ENCODE data around the gene MDFI.

DNA sequence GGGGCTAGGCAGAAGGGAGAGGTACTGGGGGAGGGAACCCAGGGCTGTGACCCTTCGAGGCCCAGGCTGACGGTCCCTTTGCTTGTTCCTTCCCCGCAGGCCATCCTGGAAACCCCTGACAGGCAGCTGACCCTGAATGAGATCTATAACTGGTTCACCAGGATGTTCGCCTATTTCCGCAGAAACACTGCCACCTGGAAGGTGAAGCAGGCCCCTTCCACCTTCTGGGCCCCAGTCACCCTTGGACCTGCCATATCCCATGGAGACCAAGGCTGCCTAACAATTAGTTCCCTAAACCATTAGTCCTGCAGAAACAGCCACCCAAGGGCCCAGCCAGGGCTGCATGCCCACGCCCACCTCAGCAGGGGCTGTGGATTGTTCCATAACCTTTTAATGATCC lies 47.1 kb upstream of the MDFI start:
- TF ChIP-seq, protein P1, sequence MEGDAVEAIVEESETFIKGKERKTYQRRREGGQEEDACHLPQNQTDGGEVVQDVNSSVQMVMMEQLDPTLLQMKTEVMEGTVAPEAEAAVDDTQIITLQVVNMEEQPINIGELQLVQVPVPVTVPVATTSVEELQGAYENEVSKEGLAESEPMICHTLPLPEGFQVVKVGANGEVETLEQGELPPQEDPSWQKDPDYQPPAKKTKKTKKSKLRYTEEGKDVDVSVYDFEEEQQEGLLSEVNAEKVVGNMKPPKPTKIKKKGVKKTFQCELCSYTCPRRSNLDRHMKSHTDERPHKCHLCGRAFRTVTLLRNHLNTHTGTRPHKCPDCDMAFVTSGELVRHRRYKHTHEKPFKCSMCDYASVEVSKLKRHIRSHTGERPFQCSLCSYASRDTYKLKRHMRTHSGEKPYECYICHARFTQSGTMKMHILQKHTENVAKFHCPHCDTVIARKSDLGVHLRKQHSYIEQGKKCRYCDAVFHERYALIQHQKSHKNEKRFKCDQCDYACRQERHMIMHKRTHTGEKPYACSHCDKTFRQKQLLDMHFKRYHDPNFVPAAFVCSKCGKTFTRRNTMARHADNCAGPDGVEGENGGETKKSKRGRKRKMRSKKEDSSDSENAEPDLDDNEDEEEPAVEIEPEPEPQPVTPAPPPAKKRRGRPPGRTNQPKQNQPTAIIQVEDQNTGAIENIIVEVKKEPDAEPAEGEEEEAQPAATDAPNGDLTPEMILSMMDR (conservative IDR thresholded peaks at IDR 0.05; ENCODE audit: low read depth in 2 of 2): peak in 1 of 2 experiments; percentile 45; a peak in 2 of 4 replicates
- TF ChIP-seq, protein P2, sequence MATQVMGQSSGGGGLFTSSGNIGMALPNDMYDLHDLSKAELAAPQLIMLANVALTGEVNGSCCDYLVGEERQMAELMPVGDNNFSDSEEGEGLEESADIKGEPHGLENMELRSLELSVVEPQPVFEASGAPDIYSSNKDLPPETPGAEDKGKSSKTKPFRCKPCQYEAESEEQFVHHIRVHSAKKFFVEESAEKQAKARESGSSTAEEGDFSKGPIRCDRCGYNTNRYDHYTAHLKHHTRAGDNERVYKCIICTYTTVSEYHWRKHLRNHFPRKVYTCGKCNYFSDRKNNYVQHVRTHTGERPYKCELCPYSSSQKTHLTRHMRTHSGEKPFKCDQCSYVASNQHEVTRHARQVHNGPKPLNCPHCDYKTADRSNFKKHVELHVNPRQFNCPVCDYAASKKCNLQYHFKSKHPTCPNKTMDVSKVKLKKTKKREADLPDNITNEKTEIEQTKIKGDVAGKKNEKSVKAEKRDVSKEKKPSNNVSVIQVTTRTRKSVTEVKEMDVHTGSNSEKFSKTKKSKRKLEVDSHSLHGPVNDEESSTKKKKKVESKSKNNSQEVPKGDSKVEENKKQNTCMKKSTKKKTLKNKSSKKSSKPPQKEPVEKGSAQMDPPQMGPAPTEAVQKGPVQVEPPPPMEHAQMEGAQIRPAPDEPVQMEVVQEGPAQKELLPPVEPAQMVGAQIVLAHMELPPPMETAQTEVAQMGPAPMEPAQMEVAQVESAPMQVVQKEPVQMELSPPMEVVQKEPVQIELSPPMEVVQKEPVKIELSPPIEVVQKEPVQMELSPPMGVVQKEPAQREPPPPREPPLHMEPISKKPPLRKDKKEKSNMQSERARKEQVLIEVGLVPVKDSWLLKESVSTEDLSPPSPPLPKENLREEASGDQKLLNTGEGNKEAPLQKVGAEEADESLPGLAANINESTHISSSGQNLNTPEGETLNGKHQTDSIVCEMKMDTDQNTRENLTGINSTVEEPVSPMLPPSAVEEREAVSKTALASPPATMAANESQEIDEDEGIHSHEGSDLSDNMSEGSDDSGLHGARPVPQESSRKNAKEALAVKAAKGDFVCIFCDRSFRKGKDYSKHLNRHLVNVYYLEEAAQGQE (IDR thresholded peaks at IDR 0.05; ENCODE audit: unreplicated experiment): no peak
